Loucy (cell line): ENCODE results near the gene THADA.

ENCODE experiments used
- H2AFZ ChIP-seq: fragments of 200-600 bp; sonication (generic); 2 replicates; pipeline ENCODE4 v1.6.0; 2016; ENCODE audit warnings: antibody characterized with exemption, mild to moderate bottlenecking, low read length, moderate library complexity
- H3F3A ChIP-seq: fragments of 200-600 bp; 2 replicates; pipeline ENCODE4 v1.6.0; 2016; ENCODE audit warnings: antibody characterized with exemption, low read depth, mild to moderate bottlenecking
- H3K27me3 ChIP-seq: fragments of 200-600 bp; sonication (generic); 2 replicates; pipeline ENCODE4 v1.6.1; 2014; ENCODE audit warnings: low read length, mild to moderate bottlenecking; ENCODE audit not compliant: insufficient read depth, poor library complexity, severe bottlenecking
- H3K36me3 ChIP-seq: fragments of 200-600 bp; sonication (generic); 2 replicates; pipeline ENCODE4 v1.6.1; 2016; ENCODE audit warnings: low read length; ENCODE audit not compliant: insufficient read depth
- H3K4me1 ChIP-seq: fragments of 200-600 bp; sonication (generic); 2 replicates; pipeline ENCODE4 v1.5.1; 2014; ENCODE audit warnings: low read length, mild to moderate bottlenecking; ENCODE audit not compliant: insufficient read depth, poor library complexity, severe bottlenecking
- H3K4me2 ChIP-seq: fragments of 200-600 bp; sonication (generic); 2 replicates; pipeline ENCODE4 v1.6.0; 2014; ENCODE audit warnings: antibody characterized with exemption, low read length, low read depth, mild to moderate bottlenecking; ENCODE audit not compliant: poor library complexity, severe bottlenecking
- H3K4me3 ChIP-seq: fragments of 200-600 bp; sonication (generic); 2 replicates; pipeline ENCODE4 v1.5.1; 2014; ENCODE audit warnings: low read length, mild to moderate bottlenecking, mixed read lengths; ENCODE audit not compliant: poor library complexity, severe bottlenecking
- H3K79me2 ChIP-seq: fragments of 200-600 bp; sonication (generic); 2 replicates; pipeline ENCODE4 v1.6.1; 2014; ENCODE audit warnings: low read length; ENCODE audit not compliant: insufficient read depth
- H3K9ac ChIP-seq: fragments of 200-600 bp; sonication (generic); 2 replicates; pipeline ENCODE4 v1.6.0; 2014; ENCODE audit warnings: mild to moderate bottlenecking, low read depth, low read length, moderate library complexity; ENCODE audit not compliant: poor library complexity, severe bottlenecking
- H3K9me2 ChIP-seq: fragments of 200-600 bp; sonication (generic); replicated peaks from 2 replicates; pipeline ENCODE4 v1.6.1; 2016; ENCODE audit warnings: low read depth, low read length, mixed read lengths
- H3K9me3 ChIP-seq: fragments of 200-600 bp; sonication (generic); 2 replicates; pipeline ENCODE4 v1.6.1; 2014; ENCODE audit warnings: mild to moderate bottlenecking, antibody characterized with exemption, low read length, low read depth; ENCODE audit not compliant: insufficient read depth
- H4K20me1 ChIP-seq: fragments of 200-600 bp; sonication (generic); 2 replicates; pipeline ENCODE4 v1.6.0; 2014; ENCODE audit warnings: antibody characterized with exemption, low read length, mild to moderate bottlenecking; ENCODE audit not compliant: insufficient read depth, poor library complexity, severe bottlenecking
- CTCF ChIP-seq: fragments of 200-600 bp; sonication (generic); conservative IDR thresholded peaks from 2 replicates; pipeline ENCODE4 v1.5.1; 2014; ENCODE audit warnings: mild to moderate bottlenecking, antibody characterized with exemption, low read length
- EZH2phosphoT487 ChIP-seq: fragments of 200-600 bp; IDR thresholded peaks from 2 replicates; pipeline ENCODE4 v1.6.1; 2018; ENCODE audit warnings: antibody characterized with exemption, mild to moderate bottlenecking, moderate library complexity, borderline replicate concordance

Gene THADA

GRCh38 chr2:43509886-43510285 lies 86.0 kb downstream of the THADA start:
- no peaks in the 10 kb centered on the region for H4K20me1 ChIP-seq
- H3K4me2 ChIP-seq: no peak overlapping the region
- TF ChIP-seq EZH2phosphoT487: no peak
- H3K27me3 ChIP-seq: no peaks in the 10 kb centered on the region
- H3K4me1 ChIP-seq: no peaks in the 10 kb centered on the region
- H3K4me3 ChIP-seq: no peak overlapping the region
- H3F3A ChIP-seq: no peaks in the 10 kb centered on the region
- no peak overlapping the region for H2AFZ ChIP-seq
- H3K79me2 ChIP-seq: no peaks in the 10 kb centered on the region
- H3K9me3 ChIP-seq: no peaks in the 10 kb centered on the region
- no peaks in the 10 kb centered on the region for H3K9me2 ChIP-seq
- H3K36me3 ChIP-seq: peaks cover 8% of the 10 kb centered on the region; the same call in 1 of the 2 replicates
- no peak overlapping the region for H3K9ac ChIP-seq

- no peaks in the 10 kb centered on the region for H3K79me2 ChIP-seq
- H3K9me3 ChIP-seq: no peaks in the 10 kb centered on the region
- no peaks in the 10 kb centered on the region for H4K20me1 ChIP-seq
- TF ChIP-seq EZH2phosphoT487 (no peak), CTCF (no peak)
- no peak overlapping the region for H3K9ac ChIP-seq
- no peaks in the 10 kb centered on the region for H3K4me1 ChIP-seq
- no peak overlapping the region for H3K4me2 ChIP-seq
- H3K27me3 ChIP-seq: no peaks in the 10 kb centered on the region
- no peak overlapping the region for H3K4me3 ChIP-seq
- H3K36me3 ChIP-seq: peaks cover 14% of the 10 kb centered on the region; the same call in 1 of the 2 replicates
- no peak overlapping the region for H2AFZ ChIP-seq
- H3K9me2 ChIP-seq: no peaks in the 10 kb centered on the region
- no peaks in the 10 kb centered on the region for H3F3A ChIP-seq
Measured at GRCh38 chr2:43508209-43508608, 87.6 kb downstream of the THADA start.

- Histone ChIP-seq H3K79me2 (no peaks in the 10 kb centered on the region), H3K4me2 (no peak overlapping the region), H3K9ac (no peak overlapping the region), H3K9me3 (no peaks in the 10 kb centered on the region), H4K20me1 (no peaks in the 10 kb centered on the region), H2AFZ (no peak overlapping the region), H3K36me3 (peaks cover 14% of the 10 kb centered on the region; the same call in 1 of the 2 replicates), H3K9me2 (no peaks in the 10 kb centered on the region), H3K4me1 (no peaks in the 10 kb centered on the region), H3K27me3 (no peaks in the 10 kb centered on the region), H3K4me3 (no peak overlapping the region), H3F3A (no peaks in the 10 kb centered on the region)
- TF ChIP-seq CTCF (no peak), EZH2phosphoT487 (no peak)
Measured at GRCh38 chr2:43507137-43507536, 88.7 kb downstream of the THADA start.

- Histone ChIP-seq H3K4me3 (no peak overlapping the region), H3K9me3 (no peaks in the 10 kb centered on the region), H3K4me1 (no peaks in the 10 kb centered on the region), H2AFZ (no peak overlapping the region), H3K9me2 (no peaks in the 10 kb centered on the region), H3K36me3 (peaks cover 6% of the 10 kb centered on the region; the same call in 1 of the 2 replicates), H3F3A (no peaks in the 10 kb centered on the region), H4K20me1 (no peaks in the 10 kb centered on the region), H3K79me2 (no peaks in the 10 kb centered on the region), H3K4me2 (no peak overlapping the region), H3K9ac (no peak overlapping the region), H3K27me3 (no peaks in the 10 kb centered on the region)
- no peak for TF ChIP-seq EZH2phosphoT487
- TF ChIP-seq CTCF: no peak
Measured at GRCh38 chr2:43495727-43496126, 100.1 kb downstream of the THADA start.
